HG02623 (cell line): ENCODE results near the gene NRG2.

Source experiments
- ATAC-seq: cut with Tn5 transposase; IDR thresholded peaks from one replicate; pipeline ENCODE4 v1.9.1; 2021; ENCODE audit warnings: moderate library complexity; ENCODE audit not compliant: unreplicated experiment

NRG2 gene

DNA sequence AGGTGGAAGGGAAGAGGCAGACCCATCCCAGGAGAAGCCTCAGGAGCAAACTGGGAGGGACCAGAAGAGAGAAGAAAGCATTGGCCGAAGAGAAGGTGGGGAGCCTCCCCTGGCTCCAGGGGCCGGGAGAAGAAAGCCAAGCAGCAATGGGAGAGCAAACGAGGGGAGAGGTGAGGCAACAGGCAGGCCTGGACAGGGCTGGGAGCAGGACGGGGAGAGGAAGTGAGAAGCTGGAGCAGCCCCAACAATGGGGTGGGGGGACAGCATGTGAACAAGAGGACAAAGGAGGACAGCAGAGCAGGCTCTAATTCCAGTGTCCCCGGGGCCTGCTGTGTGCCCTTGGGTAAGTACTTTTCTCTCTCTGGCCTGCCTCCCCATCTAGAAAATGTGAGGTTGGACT, 132.2 kb downstream of the NRG2 start:
- no peak for ATAC-seq

DNA sequence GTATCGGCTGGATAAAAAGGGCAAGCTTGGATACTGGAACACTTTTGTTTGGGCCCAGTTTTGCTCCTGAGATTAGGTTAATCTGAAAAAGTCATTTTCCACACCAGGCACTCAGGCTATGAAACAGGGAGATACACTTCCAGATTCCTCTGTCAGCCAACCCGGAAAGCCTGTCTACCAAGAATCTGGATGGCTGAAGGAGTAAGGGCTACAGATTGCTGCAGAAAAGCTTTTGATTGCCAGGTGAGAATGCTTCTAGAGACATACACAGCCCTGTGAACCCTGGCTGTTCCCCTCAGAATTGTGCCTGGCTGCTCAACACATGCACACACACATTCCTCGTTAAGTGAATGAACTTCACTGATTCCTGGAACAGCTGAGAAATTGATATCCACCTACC, 133.1 kb downstream of the NRG2 start:
- no peak for ATAC-seq

DNA sequence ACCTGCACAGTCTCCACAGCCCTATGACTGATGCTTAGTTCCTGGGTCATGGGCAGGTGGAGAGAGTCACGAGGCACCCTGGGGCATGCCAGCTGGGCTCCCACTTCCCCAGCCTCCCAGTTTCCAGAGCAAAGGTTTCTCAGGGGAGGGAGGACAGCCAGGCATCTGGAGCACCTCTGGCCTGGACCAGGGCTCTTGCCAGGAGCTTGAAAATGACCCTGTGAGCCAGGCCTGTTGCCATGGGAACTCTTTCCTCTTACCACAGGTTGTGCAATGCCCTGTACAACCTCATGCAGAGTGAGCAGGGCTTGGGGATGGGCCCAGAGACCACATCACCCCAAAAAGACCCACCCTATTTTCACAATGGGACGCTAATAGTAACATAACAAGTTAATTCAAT, 134.3 kb downstream of the NRG2 start:
- ATAC-seq = no peak

DNA sequence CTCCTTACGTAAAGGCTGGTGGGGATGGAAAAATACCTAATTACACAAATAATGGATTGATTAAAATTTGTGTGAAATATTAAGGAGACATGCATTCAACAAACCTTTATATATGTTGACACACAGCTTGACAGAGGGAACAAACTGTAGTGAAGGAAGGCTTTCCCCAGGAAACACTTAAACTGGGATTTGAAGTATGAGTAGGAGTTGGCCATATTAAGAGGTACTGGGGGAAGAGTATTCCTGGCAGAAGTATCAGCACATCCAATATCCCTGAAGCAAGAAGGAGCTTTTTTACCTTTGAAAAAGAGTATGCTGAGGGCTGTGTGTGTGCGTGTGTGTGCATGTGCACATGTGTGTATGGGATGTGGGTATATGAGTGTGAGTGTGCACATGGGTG, 136.4 kb downstream of the NRG2 start:
- no peak for ATAC-seq

DNA sequence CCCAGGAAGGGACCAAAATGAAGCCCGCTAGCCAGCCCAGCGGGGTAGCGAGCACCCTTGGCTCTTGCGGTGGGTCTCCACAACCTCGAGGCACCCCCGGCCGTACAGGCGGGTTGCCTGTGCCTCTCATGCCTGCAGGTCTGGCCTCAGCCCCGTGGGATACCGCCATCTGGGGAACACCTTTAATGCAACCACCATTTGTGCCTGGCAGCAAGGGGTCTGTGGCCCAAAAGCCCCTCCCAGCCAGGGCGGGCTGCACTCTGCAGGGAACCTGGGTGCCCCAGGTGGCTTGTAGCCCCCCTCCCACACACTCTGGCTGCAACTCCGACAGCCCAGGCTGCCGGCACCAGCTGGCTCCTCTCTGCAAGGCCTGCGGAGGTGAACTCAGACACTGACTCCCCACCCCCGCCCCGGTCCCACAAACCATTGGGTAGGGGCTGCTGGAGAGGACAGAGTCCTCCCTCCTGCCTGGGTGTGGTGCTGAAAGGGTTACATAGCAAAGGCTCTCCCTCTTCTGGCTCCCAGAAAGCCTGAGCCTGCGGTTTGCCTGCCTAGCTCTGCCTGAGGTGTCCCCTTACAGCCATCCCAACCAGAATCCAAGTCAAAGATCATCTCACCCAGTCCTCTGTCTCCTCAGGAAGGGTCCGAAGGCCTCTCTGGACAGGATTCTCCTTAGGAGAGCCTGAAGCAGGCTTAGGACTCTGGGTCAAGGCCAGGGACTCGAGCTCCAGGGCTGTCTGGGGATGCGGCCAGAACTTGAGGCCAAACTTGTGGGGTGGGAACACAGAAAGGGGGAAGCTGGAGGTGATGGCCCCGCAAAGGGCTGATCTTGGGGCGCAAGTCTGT, 138.1 kb downstream of the NRG2 start:
- ATAC-seq = no peak

DNA sequence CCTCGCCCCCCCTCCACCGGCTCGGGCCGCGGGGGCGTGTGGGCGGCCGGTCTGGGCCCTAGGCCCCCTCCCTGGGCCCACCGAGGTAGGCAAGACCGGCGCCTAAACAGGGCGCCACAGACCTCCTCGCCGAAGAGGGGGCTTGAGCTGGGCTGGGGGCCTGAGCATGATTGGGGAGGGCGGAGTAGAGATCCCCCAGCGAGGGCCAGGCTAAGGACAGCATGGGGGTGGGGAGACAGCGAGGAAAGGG, 138.6 kb downstream of the NRG2 start:
- ATAC-seq = no peak

DNA sequence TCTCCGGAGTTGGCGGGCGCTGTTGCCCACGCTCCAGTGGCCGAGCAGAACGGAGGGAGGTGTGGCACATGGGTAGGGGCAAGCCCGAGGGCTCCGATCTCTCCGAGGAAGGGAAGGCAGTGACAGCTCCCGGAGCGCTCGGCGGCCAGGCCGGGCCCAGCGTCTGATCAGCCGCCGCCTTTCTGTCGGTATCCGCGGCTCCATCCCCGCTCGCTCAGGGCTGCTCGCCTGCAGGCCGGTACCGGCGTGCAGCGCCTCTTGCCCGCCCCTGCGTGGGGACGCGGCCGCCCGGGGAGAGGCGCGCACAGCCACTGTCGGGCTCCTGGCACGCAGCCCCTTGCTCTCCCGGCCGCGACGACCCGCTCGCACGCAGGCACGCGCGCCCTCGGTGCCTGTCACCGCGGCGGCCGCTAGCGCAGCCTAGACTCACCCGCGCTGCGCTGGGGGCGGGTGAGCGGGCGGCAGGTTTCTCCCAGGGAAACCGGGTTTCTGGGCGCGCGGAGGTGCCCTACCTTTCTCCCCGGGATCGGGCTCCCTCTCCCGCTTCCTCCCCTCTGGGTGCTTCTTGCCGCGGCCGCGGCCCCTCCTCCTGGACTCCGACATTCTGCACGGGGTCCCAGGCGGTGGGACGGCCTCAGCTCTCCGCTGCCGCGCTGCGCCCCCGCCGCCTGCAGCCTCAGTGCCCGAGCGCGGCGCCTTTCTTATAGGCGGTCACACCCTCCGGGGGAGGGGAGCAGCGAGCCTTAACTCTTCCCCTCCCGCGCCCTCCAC, 139.1 kb downstream of the NRG2 start:
- ATAC-seq = no peak

DNA sequence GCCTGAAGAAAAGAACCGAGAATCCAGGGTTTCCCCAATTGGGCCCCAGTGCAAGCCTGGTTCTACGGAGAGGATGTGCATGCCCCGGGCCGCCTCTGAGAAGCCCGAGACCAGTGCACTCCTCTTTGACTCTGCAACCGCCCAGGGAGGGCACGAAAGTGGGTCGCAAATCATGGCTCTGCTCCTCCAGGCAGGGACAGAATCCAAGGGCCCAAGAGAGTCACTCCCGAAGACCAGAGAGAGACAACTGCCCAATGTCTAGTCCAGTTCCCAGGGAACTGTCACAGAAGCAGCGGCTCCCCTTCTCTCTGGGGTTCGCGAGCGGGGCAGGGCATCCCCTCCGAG, 139.7 kb downstream of the NRG2 start:
- ATAC-seq = no peak

DNA sequence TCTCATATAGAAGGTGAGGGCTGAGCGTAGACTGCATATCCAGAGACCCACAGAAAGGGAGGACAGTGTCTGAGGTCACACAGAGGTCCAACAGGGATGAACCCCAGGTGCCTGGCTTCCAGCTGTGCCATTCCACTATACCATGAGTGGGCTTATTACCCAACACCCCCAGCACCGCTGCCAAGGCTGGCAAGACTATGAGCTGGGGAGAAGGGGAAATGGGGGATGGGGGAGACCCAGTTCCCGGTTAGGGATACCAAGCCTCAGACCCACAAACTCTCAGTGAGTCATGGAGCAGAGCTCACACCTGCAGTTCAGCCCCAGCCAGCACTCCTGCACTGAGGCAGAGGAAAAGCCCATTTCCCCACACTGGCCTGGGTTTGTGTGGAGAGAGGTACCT, 141.1 kb downstream of the NRG2 start:
- no peak for ATAC-seq

DNA sequence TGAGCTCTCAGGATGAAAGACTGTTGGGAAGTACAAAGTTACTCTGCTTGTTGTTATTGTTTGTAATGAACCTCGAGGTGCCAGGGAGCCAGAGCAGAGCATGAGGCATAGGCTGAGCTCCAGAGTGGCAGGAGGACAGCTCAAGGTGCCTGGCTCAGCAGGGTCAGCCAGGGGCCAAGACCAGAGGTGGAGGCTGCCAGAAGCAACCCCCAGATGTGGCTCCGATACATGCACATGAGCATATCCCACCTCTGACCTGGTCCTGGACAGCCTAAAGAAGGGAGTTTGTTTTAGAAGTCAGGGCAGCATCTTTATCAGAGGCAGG, 141.9 kb downstream of the NRG2 start:
- ATAC-seq = no peak

DNA sequence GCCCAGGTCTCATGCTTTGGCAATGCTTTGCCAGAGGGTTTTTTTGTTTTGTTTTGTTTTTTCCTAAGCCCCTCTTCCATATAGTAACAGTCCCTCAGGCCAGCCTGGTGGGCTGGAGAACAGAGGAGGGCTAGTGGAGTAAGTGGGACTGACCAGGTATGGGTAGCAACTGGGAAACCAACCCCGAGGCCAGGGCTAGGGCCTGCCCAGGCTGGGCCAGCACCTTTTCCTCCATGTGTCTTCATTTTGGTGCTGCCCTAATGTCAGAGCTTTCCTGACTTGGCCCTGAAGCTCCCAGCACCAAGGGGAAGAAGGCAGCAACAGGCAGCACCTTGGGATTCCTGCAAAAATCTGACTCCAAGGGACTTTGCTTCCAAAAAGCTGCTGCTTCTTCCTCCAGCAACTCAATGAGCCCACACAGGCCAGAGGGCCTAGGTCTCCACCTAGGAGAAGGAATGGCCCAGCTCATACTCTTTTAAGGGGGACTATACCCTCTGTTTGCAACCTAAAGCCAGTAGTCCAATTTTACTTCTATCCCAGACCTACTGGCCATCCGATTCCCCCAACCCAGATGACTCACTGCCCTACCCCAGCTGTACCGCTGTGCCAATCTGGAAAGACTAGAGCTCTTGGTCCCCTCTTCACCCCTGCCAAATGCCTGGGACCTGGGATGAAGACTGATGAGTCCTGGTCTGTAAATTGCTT, 142.4 kb downstream of the NRG2 start:
- ATAC-seq = no peak

DNA sequence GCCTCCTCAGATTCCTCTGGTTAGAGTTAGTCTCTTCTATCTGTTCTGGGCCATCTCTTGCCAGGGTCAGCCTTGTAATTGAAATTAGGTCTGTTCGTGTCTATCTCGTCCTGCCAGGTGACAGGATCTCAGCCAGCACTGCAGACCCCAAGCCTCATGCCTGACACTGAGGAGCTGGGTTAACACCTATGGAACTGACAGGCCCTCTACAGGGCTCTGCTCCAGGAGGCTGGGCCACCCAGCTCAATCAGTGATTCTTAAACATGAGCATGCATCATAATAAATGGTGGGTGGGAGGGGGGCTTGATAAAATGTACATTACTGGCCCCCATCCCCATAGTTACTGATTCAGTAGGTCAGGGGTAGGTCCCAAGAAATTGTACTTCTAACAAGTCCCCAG, 144.1 kb downstream of the NRG2 start:
- ATAC-seq = no peak

DNA sequence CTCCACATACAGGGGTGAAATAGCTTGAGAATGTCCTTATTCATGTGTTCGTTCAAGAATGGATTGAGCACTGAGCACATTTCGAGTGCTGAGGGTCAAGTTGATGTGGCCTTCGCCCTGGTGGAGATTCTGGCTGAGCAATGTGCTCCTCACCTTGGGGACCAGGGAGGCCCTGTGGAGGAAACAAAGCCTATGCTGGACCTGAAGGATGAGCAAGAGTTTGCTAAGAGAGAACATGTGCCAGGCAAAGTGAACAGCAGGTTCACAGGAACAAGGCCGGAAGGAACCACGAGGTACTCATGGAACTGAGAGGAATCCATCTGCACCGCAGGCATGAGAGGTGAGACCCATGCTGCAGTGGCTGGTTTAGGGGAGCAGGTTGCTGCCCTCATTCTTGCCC, 145.1 kb downstream of the NRG2 start:
- no peak for ATAC-seq

DNA sequence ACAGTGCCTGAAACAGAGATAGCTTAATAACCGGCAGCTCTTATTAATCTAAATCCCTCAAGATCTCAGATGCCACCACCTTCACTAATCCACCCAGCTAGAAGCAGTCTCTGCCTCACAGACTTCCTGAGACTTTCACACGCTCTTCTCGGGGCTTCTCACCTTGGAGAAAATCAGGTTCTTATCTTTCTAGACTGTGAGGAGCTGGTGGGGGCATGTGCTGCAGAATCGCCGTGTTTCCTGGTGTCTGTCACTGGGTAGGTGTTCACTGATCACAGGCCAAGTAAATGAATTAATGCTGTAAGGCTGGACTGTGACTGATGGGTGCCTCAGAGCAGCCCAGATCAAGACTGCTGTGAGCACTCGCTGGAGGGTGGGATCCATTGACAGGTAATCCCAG, 145.8 kb downstream of the NRG2 start:
- no peak for ATAC-seq

DNA sequence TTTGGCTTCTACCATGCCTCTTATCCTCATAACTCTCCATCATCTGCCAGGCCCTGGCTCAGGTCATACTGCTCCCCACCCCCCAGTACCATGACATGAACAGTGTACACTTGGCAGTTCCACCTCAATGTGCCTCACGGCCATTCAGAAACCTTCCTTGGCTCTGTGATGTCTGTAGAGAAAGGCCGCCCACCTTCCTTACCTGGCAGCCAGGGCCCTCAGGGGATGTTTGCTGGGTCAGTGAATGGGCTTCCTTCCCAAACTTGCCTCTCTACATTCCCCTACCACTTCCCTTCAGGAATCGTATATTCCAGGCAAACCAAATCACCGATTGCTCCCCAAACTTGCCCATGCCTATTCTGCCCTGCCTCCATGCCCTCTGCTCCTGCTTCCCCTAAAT, 146.4 kb downstream of the NRG2 start:
- ATAC-seq = no peak

DNA sequence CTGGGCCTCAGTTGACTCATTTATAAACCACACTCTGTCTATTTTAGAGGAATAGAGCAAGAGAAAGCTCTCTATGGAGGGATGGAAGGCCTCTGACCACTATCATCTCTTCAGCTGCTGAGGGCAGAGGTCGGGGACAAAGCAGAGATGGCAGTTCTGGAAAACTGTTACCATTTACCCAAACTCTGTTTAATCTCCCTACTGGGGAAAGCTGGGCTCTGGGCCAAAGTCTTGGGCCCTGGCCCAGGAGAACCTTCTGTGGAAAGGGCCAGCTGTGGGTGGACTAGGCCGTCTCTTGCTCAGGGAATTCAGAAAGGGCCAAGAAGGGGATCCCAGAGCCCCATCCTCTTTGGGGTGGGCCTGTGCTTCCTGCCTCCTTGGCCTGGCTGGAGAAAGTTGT, 147.5 kb downstream of the NRG2 start:
- no peak for ATAC-seq

DNA sequence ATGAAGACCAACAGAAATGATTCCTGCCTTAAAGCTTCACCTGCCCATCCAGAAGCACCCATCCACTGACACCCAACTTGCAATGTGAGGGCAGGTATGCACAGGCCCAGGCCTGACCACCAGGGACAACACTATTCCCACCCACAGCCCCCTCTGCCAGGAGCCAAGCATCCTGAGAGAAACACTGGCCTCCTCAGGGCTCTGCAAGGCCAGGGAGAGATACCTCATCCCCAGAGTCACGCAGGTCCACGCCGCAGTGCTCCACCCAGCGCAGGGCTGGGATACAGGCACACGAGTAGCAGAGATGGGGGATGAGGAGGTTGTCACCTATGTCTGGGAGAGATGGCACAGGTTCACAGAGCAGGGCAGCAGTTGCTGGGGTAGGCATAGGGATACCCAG, 148.1 kb downstream of the NRG2 start:
- no peak for ATAC-seq

DNA sequence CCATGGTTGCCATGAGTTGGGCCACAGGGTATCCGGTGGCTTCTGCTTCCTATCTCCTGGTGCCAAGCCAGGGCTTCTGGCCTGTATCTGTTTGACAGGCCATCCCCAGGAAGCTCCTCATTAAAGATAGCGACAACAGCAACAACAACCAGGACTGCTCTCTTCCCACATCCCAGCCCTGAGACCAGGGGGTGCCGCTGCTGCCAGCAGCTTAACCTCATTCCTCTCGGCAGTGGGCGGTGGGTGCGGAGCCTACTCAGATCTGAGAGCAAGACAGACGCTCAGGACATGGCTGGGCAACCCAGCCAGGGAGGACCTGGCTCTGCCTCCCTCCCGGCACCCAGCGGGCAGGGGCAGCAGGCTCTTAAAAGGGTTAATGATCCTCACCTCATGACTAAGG, 149.2 kb downstream of the NRG2 start:
- ATAC-seq = no peak

DNA sequence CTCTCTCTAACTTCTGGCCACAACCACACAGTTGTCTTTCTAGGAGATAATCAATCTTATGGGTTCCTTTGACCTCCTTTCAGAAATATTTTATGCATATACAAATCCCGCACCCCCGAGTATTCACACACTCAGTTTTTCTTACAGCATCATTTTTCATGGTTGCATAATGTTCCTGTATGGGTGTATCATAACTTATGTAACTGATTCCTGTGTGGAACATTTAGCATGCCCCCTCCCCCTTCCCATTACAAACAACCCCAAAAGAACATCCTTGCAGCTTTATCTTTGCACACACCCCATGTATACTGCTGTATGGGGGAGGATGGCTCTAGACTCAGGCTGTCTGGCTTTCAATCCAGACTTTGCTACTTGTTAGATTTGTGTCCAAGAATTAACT, 153.7 kb downstream of the NRG2 start:
- no peak for ATAC-seq

DNA sequence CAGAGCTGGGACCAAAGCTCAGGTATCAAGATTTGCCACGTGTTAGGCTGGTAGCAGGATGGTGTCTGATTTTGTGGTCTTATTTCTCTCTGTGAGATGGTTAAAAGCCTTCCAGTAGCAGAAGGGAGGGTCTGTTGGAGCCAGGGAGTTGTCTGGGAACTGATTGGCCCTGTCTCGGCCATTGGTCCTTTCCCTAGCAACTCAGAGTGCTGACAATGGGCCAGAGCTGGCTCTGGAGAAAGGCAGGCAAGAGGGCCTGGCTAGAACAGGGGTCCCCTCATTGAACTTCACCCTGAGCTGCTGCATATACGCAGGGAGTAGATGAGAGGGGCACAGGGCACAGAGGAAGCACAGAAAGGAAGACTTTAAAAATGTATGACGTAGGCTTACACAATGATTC, 154.7 kb downstream of the NRG2 start:
- ATAC-seq = no peak

DNA sequence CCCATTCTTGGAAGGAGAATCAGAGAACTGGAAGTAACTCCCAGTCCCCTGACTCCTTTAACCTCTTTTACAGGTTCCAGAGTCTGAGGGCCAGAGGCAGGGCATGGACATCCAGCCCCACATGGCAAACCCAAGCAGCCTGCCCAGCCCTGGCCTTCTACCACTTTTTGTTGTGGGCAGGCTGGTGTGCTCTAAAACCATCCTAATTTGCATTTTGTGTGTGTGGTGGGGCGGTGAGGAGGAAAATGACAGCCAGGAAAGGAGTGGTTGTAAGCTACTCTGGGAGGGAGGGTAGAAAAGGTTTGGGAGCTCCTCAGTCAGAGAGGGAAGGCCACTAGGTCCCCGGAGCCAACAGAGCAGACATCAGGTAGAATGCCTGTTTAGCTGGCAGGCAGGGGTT, 156.9 kb downstream of the NRG2 start:
- no peak for ATAC-seq

DNA sequence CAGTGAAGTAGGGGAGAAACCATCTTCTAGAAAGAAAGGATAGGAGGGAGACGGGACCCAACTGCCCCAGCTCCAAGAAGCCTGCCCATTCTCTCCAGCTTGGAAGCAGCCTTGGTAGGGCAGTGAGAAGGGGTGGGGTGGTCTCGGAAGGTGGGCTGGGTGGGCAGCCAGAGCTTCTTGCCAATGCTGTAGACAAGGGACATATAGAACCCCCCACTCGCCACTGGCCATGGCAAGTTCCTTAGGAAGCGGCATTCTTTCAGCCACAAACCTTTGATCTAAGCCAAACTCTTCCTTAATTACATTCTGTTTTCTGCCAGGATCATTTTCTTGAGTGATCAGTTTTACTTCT, 157.3 kb downstream of the NRG2 start:
- no peak for ATAC-seq
